ENCODE results near the gene CLSTN3.

The CLSTN3 gene

DNA sequence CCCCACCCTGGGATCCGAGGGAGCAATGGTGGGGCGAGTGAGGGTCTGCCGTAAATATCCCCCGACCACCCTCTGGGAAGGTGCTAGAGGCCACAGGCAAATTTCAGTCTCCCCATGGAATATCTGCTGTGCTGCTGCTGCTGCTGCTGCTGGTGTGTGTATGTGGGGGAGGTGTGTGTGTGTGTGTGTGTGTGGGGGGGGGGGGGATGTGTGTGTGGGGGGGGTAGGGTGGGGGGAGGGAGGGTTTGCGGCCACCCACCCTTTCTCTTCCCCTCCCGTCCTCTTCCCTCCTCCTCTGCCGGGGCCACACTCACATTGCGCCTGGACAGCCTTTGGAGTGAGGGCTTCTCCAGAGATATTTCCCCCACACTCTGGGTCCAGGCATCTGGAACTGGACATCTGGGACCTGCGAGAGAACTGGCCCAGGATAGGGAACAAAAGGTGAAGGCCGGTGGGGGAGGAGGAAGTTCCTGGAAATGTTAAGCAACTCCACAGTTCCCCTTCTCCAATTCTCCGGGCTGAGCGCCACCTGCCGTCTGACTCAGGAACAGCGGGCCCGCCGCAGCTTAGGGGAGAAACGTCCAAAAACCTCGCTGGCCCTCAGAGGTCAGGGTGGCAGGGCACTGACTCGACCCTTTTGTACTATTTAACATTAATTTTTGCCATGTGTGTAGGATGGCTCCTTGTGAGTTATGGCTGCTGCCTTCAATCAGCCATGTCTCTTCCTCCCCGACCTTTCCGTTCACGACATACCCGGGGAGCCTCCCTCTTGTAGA is 21.2 kb upstream of the CLSTN3 start, which contains the start of gene C1RL (continued):
- TF ChIP-seq, protein P1, sequence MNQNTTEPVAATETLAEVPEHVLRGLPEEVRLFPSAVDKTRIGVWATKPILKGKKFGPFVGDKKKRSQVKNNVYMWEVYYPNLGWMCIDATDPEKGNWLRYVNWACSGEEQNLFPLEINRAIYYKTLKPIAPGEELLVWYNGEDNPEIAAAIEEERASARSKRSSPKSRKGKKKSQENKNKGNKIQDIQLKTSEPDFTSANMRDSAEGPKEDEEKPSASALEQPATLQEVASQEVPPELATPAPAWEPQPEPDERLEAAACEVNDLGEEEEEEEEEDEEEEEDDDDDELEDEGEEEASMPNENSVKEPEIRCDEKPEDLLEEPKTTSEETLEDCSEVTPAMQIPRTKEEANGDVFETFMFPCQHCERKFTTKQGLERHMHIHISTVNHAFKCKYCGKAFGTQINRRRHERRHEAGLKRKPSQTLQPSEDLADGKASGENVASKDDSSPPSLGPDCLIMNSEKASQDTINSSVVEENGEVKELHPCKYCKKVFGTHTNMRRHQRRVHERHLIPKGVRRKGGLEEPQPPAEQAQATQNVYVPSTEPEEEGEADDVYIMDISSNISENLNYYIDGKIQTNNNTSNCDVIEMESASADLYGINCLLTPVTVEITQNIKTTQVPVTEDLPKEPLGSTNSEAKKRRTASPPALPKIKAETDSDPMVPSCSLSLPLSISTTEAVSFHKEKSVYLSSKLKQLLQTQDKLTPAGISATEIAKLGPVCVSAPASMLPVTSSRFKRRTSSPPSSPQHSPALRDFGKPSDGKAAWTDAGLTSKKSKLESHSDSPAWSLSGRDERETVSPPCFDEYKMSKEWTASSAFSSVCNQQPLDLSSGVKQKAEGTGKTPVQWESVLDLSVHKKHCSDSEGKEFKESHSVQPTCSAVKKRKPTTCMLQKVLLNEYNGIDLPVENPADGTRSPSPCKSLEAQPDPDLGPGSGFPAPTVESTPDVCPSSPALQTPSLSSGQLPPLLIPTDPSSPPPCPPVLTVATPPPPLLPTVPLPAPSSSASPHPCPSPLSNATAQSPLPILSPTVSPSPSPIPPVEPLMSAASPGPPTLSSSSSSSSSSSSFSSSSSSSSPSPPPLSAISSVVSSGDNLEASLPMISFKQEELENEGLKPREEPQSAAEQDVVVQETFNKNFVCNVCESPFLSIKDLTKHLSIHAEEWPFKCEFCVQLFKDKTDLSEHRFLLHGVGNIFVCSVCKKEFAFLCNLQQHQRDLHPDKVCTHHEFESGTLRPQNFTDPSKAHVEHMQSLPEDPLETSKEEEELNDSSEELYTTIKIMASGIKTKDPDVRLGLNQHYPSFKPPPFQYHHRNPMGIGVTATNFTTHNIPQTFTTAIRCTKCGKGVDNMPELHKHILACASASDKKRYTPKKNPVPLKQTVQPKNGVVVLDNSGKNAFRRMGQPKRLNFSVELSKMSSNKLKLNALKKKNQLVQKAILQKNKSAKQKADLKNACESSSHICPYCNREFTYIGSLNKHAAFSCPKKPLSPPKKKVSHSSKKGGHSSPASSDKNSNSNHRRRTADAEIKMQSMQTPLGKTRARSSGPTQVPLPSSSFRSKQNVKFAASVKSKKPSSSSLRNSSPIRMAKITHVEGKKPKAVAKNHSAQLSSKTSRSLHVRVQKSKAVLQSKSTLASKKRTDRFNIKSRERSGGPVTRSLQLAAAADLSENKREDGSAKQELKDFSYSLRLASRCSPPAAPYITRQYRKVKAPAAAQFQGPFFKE (tag by site-specific recombination; IDR thresholded peaks at IDR 0.05; ENCODE audit: borderline replicate concordance): no peak
- TF ChIP-seq, protein P2, sequence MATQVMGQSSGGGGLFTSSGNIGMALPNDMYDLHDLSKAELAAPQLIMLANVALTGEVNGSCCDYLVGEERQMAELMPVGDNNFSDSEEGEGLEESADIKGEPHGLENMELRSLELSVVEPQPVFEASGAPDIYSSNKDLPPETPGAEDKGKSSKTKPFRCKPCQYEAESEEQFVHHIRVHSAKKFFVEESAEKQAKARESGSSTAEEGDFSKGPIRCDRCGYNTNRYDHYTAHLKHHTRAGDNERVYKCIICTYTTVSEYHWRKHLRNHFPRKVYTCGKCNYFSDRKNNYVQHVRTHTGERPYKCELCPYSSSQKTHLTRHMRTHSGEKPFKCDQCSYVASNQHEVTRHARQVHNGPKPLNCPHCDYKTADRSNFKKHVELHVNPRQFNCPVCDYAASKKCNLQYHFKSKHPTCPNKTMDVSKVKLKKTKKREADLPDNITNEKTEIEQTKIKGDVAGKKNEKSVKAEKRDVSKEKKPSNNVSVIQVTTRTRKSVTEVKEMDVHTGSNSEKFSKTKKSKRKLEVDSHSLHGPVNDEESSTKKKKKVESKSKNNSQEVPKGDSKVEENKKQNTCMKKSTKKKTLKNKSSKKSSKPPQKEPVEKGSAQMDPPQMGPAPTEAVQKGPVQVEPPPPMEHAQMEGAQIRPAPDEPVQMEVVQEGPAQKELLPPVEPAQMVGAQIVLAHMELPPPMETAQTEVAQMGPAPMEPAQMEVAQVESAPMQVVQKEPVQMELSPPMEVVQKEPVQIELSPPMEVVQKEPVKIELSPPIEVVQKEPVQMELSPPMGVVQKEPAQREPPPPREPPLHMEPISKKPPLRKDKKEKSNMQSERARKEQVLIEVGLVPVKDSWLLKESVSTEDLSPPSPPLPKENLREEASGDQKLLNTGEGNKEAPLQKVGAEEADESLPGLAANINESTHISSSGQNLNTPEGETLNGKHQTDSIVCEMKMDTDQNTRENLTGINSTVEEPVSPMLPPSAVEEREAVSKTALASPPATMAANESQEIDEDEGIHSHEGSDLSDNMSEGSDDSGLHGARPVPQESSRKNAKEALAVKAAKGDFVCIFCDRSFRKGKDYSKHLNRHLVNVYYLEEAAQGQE (tag by site-specific recombination; IDR thresholded peaks at IDR 0.05): no peak
- TF ChIP-seq ZNF660 (tag by site-specific recombination; IDR thresholded peaks at IDR 0.05) (peak; percentile 79), WT1 (tag by site-specific recombination; IDR thresholded peaks at IDR 0.05) (no peak), ZNF2 (tag by site-specific recombination; IDR thresholded peaks at IDR 0.05) (no peak), ZNF747 (tag by site-specific recombination; IDR thresholded peaks at IDR 0.05) (no peak), YY1 (tag by site-specific recombination; IDR thresholded peaks at IDR 0.05) (no peak), ZSCAN16 (tag by site-specific recombination; IDR thresholded peaks at IDR 0.05) (no peak), ZNF600 (tag by site-specific recombination; IDR thresholded peaks at IDR 0.05) (no peak), ZNF155 (tag by site-specific recombination; IDR thresholded peaks at IDR 0.05) (no peak), ZBTB48 (tag by site-specific recombination; IDR thresholded peaks at IDR 0.05) (no peak), ZNF843 (tag by site-specific recombination; IDR thresholded peaks at IDR 0.05) (no peak), ZNF629 (tag by site-specific recombination; IDR thresholded peaks at IDR 0.05) (0 out of 2 replicates have a peak, but pooled peaks have one; percentile 28), ZNF785 (tag by site-specific recombination; IDR thresholded peaks at IDR 0.05) (no peak), ZNF23 (tag by site-specific recombination; IDR thresholded peaks at IDR 0.05; ENCODE audit: borderline replicate concordance) (no peak), OVOL3 (tag by site-specific recombination; IDR thresholded peaks at IDR 0.05) (no peak)
- TF ChIP-seq, protein P3, sequence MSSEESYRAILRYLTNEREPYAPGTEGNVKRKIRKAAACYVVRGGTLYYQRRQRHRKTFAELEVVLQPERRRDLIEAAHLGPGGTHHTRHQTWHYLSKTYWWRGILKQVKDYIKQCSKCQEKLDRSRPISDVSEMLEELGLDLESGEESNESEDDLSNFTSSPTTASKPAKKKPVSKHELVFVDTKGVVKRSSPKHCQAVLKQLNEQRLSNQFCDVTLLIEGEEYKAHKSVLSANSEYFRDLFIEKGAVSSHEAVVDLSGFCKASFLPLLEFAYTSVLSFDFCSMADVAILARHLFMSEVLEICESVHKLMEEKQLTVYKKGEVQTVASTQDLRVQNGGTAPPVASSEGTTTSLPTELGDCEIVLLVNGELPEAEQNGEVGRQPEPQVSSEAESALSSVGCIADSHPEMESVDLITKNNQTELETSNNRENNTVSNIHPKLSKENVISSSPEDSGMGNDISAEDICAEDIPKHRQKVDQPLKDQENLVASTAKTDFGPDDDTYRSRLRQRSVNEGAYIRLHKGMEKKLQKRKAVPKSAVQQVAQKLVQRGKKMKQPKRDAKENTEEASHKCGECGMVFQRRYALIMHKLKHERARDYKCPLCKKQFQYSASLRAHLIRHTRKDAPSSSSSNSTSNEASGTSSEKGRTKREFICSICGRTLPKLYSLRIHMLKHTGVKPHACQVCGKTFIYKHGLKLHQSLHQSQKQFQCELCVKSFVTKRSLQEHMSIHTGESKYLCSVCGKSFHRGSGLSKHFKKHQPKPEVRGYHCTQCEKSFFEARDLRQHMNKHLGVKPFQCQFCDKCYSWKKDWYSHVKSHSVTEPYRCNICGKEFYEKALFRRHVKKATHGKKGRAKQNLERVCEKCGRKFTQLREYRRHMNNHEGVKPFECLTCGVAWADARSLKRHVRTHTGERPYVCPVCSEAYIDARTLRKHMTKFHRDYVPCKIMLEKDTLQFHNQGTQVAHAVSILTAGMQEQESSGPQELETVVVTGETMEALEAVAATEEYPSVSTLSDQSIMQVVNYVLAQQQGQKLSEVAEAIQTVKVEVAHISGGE (tag by site-specific recombination; conservative IDR thresholded peaks at IDR 0.05; ENCODE audit: low read depth): peak; percentile 40
- TF ChIP-seq, protein P4, sequence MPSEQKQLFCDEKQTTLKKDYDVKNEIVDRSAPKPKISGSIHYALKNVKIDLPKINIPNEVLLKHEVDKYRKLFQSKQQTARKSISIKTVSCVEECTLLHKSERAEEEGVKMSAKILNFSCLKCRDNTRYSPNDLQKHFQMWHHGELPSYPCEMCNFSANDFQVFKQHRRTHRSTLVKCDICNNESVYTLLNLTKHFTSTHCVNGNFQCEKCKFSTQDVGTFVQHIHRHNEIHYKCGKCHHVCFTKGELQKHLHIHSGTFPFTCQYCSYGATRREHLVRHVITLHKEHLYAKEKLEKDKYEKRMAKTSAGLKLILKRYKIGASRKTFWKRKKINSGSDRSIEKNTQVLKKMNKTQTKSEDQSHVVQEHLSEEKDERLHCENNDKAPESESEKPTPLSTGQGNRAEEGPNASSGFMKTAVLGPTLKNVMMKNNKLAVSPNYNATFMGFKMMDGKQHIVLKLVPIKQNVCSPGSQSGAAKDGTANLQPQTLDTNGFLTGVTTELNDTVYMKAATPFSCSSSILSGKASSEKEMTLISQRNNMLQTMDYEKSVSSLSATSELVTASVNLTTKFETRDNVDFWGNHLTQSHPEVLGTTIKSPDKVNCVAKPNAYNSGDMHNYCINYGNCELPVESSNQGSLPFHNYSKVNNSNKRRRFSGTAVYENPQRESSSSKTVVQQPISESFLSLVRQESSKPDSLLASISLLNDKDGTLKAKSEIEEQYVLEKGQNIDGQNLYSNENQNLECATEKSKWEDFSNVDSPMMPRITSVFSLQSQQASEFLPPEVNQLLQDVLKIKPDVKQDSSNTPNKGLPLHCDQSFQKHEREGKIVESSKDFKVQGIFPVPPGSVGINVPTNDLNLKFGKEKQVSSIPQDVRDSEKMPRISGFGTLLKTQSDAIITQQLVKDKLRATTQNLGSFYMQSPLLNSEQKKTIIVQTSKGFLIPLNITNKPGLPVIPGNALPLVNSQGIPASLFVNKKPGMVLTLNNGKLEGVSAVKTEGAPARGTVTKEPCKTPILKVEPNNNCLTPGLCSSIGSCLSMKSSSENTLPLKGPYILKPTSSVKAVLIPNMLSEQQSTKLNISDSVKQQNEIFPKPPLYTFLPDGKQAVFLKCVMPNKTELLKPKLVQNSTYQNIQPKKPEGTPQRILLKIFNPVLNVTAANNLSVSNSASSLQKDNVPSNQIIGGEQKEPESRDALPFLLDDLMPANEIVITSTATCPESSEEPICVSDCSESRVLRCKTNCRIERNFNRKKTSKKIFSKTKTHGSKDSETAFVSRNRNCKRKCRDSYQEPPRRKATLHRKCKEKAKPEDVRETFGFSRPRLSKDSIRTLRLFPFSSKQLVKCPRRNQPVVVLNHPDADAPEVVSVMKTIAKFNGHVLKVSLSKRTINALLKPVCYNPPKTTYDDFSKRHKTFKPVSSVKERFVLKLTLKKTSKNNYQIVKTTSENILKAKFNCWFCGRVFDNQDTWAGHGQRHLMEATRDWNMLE (tag by site-specific recombination; conservative IDR thresholded peaks at IDR 0.05; ENCODE audit: low read depth): no peak
- TF ChIP-seq, protein P5, sequence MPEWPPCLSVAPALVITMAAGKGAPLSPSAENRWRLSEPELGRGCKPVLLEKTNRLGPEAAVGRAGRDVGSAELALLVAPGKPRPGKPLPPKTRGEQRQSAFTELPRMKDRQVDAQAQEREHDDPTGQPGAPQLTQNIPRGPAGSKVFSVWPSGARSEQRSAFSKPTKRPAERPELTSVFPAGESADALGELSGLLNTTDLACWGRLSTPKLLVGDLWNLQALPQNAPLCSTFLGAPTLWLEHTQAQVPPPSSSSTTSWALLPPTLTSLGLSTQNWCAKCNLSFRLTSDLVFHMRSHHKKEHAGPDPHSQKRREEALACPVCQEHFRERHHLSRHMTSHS (tag by site-specific recombination; IDR thresholded peaks at IDR 0.05): no peak

Measured in HEK293 (cell line).